NCI-H2227 treated with DMSO at 0.1 percent for 48 hours (cell line): ENCODE measurements around the gene ACAP1.
"Not testable (repeated sequence)": the region's sequence is repeated elsewhere in the genome, so short reads cannot be mapped to it uniquely, and the experiment has no call there.

Experiments used
- DNase-seq: peaks from one replicate; lab custom pipeline; 2025; lab: John Stamatoyannopoulos, UW

The ACAP1 gene

GRCh38 chr17:7355573-7355972 lies 19.2 kb downstream of the ACAP1 start:
- DNase-seq, result no peak

GRCh38 chr17:7356072-7356549 lies 19.8 kb downstream of the ACAP1 start:
- no peak for DNase-seq

- DNase-seq, result no peak
Measured at GRCh38 chr17:7356756-7357155, 20.4 kb downstream of the ACAP1 start.

- no peak for DNase-seq
Measured at GRCh38 chr17:7357381-7357780, 21.1 kb downstream of the ACAP1 start.

- no peak for DNase-seq
Measured at GRCh38 chr17:7361906-7362305, 25.6 kb downstream of the ACAP1 start.

- no peak for DNase-seq
Measured at GRCh38 chr17:7363311-7363710, 27.0 kb downstream of the ACAP1 start.

- DNase-seq, result not testable (repeated sequence)
Measured at GRCh38 chr17:7365963-7366362, 29.6 kb downstream of the ACAP1 start.

- DNase-seq, result no peak
Measured at GRCh38 chr17:7367083-7367482, 30.8 kb downstream of the ACAP1 start.

- DNase-seq, result no peak
Measured at GRCh38 chr17:7367918-7368598, 31.7 kb downstream of the ACAP1 start.

GRCh38 chr17:7368599-7368994 lies 32.3 kb downstream of the ACAP1 start:
- DNase-seq, result not testable (repeated sequence)

GRCh38 chr17:7369825-7370224 lies 33.5 kb downstream of the ACAP1 start:
- DNase-seq, result no peak

GRCh38 chr17:7370853-7371252 lies 34.5 kb downstream of the ACAP1 start:
- DNase-seq, result no peak

GRCh38 chr17:7374353-7374752 lies 38.0 kb downstream of the ACAP1 start:
- DNase-seq, result no peak

- DNase-seq, result no peak
Measured at GRCh38 chr17:7379134-7379533, 42.8 kb downstream of the ACAP1 start.

GRCh38 chr17:7380321-7380720 lies 44.0 kb downstream of the ACAP1 start:
- DNase-seq, result no peak

GRCh38 chr17:7380855-7381683 lies 44.7 kb downstream of the ACAP1 start, which contains the start of gene TNK1:
Gene TNK1, plus strand, starts transcription at chr17:7381089. Its CDS starts 1,838 bp downstream, at chr17:7382927.
- DNase-seq, result no peak

GRCh38 chr17:7382901-7383300 lies 46.6 kb downstream of the ACAP1 start:
- DNase-seq, result no peak

- no peak for DNase-seq
Measured at GRCh38 chr17:7383371-7383741, 47.0 kb downstream of the ACAP1 start.

GRCh38 chr17:7383742-7384488 lies 47.6 kb downstream of the ACAP1 start:
- DNase-seq, result no peak

GRCh38 chr17:7384489-7385081 lies 48.3 kb downstream of the ACAP1 start:
- DNase-seq, result no peak

GRCh38 chr17:7388856-7389255 lies 52.5 kb downstream of the ACAP1 start:
- DNase-seq, result no peak
